Astrocyte (in vitro differentiated cells and primary cell): ENCODE measurements around the gene LBX2. TPM values are rescaled to one million over a fixed set of nuclear protein-coding genes. Genes with fewer than 3 reads are reported as not detected.

ENCODE experiments used
- DNase-seq: peaks from one replicate; pipeline ENCODE4 v3.0.0-alpha.2; 2010; ENCODE audit warnings: low read depth
- FAIRE-seq: peaks from 2 replicates; lab custom pipeline; 2011; peaks lifted over from hg19 to GRCh38; lab: Jason Lieb, UNC
- H2AFZ ChIP-seq: 2 replicates; pipeline ENCODE4 v1.6.0; 2012; ENCODE audit warnings: low read depth, low read length, inconsistent platforms
- H3K27ac ChIP-seq: 2 replicates; pipeline ENCODE4 v1.5.1; 2011; ENCODE audit warnings: low read depth, low read length, inconsistent platforms
- H3K27me3 ChIP-seq: 2 replicates; pipeline ENCODE4 v1.6.0; 2011; ENCODE audit warnings: low read length, inconsistent platforms; ENCODE audit not compliant: insufficient read depth
- H3K36me3 ChIP-seq: 2 replicates; pipeline ENCODE4 v1.5.1; 2011; ENCODE audit warnings: low read length, inconsistent platforms; ENCODE audit not compliant: insufficient read depth
- H3K4me1 ChIP-seq: 2 replicates; pipeline ENCODE4 v1.5.1; 2011; ENCODE audit warnings: low read length, inconsistent platforms; ENCODE audit not compliant: insufficient read depth
- H3K4me2 ChIP-seq: 2 replicates; pipeline ENCODE4 v1.6.0; 2012; ENCODE audit warnings: low read length, inconsistent platforms
- H3K4me3 ChIP-seq: 2 replicates; pipeline ENCODE4 v1.5.1; 2011; ENCODE audit warnings: low read depth, mild to moderate bottlenecking, low read length, inconsistent platforms; ENCODE audit not compliant: insufficient read depth
- H3K79me2 ChIP-seq: 2 replicates; pipeline ENCODE4 v1.6.0; 2012; ENCODE audit warnings: mild to moderate bottlenecking, low read length, inconsistent platforms; ENCODE audit not compliant: insufficient read depth
- H3K9ac ChIP-seq: 2 replicates; pipeline ENCODE4 v1.6.0; 2012; ENCODE audit warnings: mild to moderate bottlenecking, low read length, inconsistent platforms
- H3K9me3 ChIP-seq: 2 replicates; pipeline ENCODE4 v1.5.1; 2012; ENCODE audit warnings: low read depth, mild to moderate bottlenecking, low read length, inconsistent platforms; ENCODE audit not compliant: insufficient read depth
- H4K20me1 ChIP-seq: 2 replicates; pipeline ENCODE4 v1.6.0; 2012; ENCODE audit warnings: low read length, inconsistent platforms; ENCODE audit not compliant: insufficient read depth
- H3K27ac Mint-ChIP-seq: one replicate; pipeline ENCODE4 v1.8.0; 2021; ENCODE audit warnings: mild to moderate bottlenecking, mixed read lengths; ENCODE audit not compliant: unreplicated experiment
- H3K27me3 Mint-ChIP-seq: one replicate; pipeline ENCODE4 v1.8.0; 2021; ENCODE audit warnings: low read depth, mixed read lengths; ENCODE audit not compliant: unreplicated experiment
- H3K36me3 Mint-ChIP-seq: one replicate; pipeline ENCODE4 v1.8.0; 2021; ENCODE audit warnings: low read depth, mixed read lengths; ENCODE audit not compliant: unreplicated experiment
- H3K4me1 Mint-ChIP-seq: one replicate; pipeline ENCODE4 v1.8.0; 2021; ENCODE audit warnings: low read depth, mixed read lengths; ENCODE audit not compliant: unreplicated experiment
- H3K4me3 Mint-ChIP-seq: one replicate; pipeline ENCODE4 v1.8.0; 2021; ENCODE audit warnings: mild to moderate bottlenecking, moderate library complexity, mixed read lengths; ENCODE audit not compliant: unreplicated experiment
- H3K9me3 Mint-ChIP-seq: one replicate; pipeline ENCODE4 v1.8.0; 2021; ENCODE audit warnings: mild to moderate bottlenecking, mixed read lengths; ENCODE audit not compliant: unreplicated experiment
- CTCF ChIP-seq: IDR thresholded peaks from 2 replicates; pipeline ENCODE4 v1.5.1; 2011; ENCODE audit warnings: low read depth, mild to moderate bottlenecking, inconsistent platforms, low read length, moderate library complexity; ENCODE audit not compliant: insufficient read depth
- EZH2 ChIP-seq: IDR thresholded peaks from 2 replicates; pipeline ENCODE4 v1.6.1; 2012; ENCODE audit warnings: mild to moderate bottlenecking, low read length, inconsistent platforms; ENCODE audit not compliant: insufficient read depth
- total RNA-seq: library from RNA; stranded (reverse); gene quantifications from 2 replicates; pipeline ENCODE4 v1.2.1, GENCODE V29; 2021

Gene LBX2
- total RNA-seq, 1 donor from 2014 or later: 1.0 TPM

DNA sequence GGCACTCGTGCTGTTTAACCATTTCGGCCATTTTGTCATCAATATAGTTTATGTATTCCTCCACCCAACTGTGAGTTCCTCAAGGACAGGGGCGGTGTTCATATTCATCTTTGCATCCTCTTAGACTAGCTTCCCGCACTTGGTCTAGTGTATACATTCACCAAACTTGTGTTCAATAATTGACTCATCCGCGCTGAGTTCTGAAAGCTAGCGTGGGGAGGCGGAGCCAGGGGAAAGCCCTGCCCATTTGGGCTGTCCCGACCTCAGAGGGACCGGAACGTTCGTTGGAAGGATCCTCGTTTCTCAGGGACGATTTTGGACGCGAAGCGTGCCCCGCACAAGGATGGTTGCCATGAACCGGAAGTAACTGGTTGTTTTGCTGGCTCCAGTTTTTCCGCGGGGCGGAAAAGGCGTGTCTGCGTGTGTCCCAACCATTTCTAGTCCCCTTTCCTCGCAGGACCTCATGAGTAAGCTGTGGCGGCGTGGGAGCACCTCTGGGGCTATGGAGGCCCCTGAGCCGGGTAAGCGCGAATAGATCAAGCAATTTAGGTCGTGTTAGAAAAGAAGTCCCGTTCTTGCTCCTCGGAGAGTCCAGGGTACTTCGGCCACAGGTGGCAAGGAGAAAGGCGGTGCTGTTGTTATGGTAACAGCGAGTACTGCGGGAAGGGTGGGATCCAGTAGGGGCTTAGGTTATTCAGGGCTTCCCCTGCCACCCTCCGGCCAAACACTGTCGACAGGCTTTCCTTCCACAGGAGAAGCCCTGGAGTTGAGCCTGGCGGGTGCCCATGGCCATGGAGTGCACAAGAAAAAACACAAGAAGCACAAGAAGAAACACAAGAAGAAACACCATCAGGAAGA, 44.5 kb downstream of the LBX2 start, which contains the start of gene INO80B:
INO80B (plus strand) TSS at position 434 of the 858 bp plus-strand sequence; CDS start at position 464, 30 bp downstream.
- peaks cover 13% of the 10 kb centered on the region for H3K4me1 ChIP-seq
- Mint-ChIP-seq H3K9me3 (no peaks in the 10 kb centered on the region), H3K4me1 (peaks cover 21% of the 10 kb centered on the region), H3K27me3 (peaks cover 4% of the 10 kb centered on the region), H3K36me3 (no peaks in the 10 kb centered on the region), H3K27ac (peak within 1 kb of the TSS; percentile 70), H3K4me3 (peak within 1 kb of the TSS; percentile 91)
- H3K27ac ChIP-seq: peak within 1 kb of the TSS; percentile 1
- H3K9me3 ChIP-seq: no peaks in the 10 kb centered on the region
- peak within 1 kb of the TSS; percentile 89 for H3K4me2 ChIP-seq
- peak within 1 kb of the TSS; percentile 74 for H3K4me3 ChIP-seq
- H4K20me1 ChIP-seq: no peaks in the 10 kb centered on the region
- TF ChIP-seq EZH2 (no peak), CTCF (no peak)
- no peaks in the 10 kb centered on the region for H3K27me3 ChIP-seq
- peak within 1 kb of the TSS; percentile 79 for H3K9ac ChIP-seq
- DNase-seq (peak; percentile 95), FAIRE-seq (no peak)
- H2AFZ ChIP-seq: peak within 1 kb of the TSS; percentile 54
- H3K36me3 ChIP-seq: no peaks in the 10 kb centered on the region
- peaks cover 21% of the 10 kb centered on the region for H3K79me2 ChIP-seq

GRCh38 chr2:74450570-74451190, 48.7 kb downstream of the LBX2 start:
- peaks cover 10% of the 10 kb centered on the region for H3K4me1 Mint-ChIP-seq
- H3K4me2 ChIP-seq: no peak overlapping the region
- H3K4me3 Mint-ChIP-seq: no peak overlapping the region
- no peaks in the 10 kb centered on the region for H3K36me3 Mint-ChIP-seq
- H3K27me3 Mint-ChIP-seq: peaks cover 4% of the 10 kb centered on the region
- FAIRE-seq (no peak), DNase-seq (no peak)
- H3K4me3 ChIP-seq: no peak overlapping the region
- no peaks in the 10 kb centered on the region for H3K9me3 Mint-ChIP-seq
- TF ChIP-seq CTCF (no peak), EZH2 (no peak)
- H3K4me1 ChIP-seq: peaks cover 9% of the 10 kb centered on the region
- no peaks in the 10 kb centered on the region for H3K9me3 ChIP-seq
- peaks cover 7% of the 10 kb centered on the region for H3K79me2 ChIP-seq
- H3K27ac ChIP-seq: no peak overlapping the region
- no peaks in the 10 kb centered on the region for H4K20me1 ChIP-seq
- H3K27me3 ChIP-seq: peaks cover 3% of the 10 kb centered on the region
- no peak overlapping the region for H3K9ac ChIP-seq
- H3K27ac Mint-ChIP-seq: no peak overlapping the region
- no peaks in the 10 kb centered on the region for H3K36me3 ChIP-seq
- H2AFZ ChIP-seq: no peak overlapping the region
